ENCODE results near the gene JAG1.

Gene JAG1

DNA sequence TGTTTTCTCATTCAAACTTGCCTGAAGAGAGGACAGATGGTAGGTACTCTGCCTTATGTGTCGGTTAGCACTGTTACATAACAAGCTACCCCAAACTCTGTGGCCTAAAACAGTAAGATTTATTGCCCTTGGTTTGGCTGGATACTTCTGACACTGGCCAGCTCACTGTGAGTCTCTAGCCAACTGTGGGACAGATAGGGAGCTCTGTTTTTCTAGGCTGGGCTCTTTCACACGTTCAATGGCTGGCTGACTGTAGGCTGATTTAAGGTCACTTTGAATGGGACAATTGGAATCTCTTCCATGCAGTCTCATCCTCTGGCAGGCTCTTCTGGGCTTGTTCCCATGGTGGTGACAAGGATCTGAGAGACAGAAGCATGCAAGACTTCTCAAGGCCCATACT lies 39.4 kb upstream of the JAG1 start:
- Histone ChIP-seq H3K27me3 (ENCODE audit: insufficient read depth, low read length, poor library complexity) (peaks cover 5% of the 10 kb centered on the region), H3K79me2 (ENCODE audit: insufficient read depth, low read length) (no peaks in the 10 kb centered on the region), H3K4me2 (ENCODE audit: insufficient read depth, low read length) (no peak overlapping the region), H2AFZ (ENCODE audit: low read depth, low read length) (no peak overlapping the region), H3K27ac (ENCODE audit: low read length) (no peak overlapping the region), H3K4me1 (ENCODE audit: insufficient read depth, low read length) (no peaks in the 10 kb centered on the region), H3K9ac (ENCODE audit: low read depth, low read length) (no peak overlapping the region), H3K36me3 (ENCODE audit: insufficient read depth, low read length) (no peaks in the 10 kb centered on the region), H3K4me3 (ENCODE audit: low read depth in 1 of 2, low read length in 2 of 2) (no peak overlapping the region), H3K9me3 (ENCODE audit: insufficient read depth, low read length, severe bottlenecking) (no peaks in the 10 kb centered on the region), H4K20me1 (ENCODE audit: insufficient read depth, low read length) (no peaks in the 10 kb centered on the region)
- no peak for ATAC-seq (ENCODE audit: insufficient read depth, low read depth)
- no peak for TF ChIP-seq EZH2 (IDR thresholded peaks at IDR 0.05; ENCODE audit: borderline replicate concordance, low read depth, low read length, severe bottlenecking)
- no peak for DNase-seq

DNA sequence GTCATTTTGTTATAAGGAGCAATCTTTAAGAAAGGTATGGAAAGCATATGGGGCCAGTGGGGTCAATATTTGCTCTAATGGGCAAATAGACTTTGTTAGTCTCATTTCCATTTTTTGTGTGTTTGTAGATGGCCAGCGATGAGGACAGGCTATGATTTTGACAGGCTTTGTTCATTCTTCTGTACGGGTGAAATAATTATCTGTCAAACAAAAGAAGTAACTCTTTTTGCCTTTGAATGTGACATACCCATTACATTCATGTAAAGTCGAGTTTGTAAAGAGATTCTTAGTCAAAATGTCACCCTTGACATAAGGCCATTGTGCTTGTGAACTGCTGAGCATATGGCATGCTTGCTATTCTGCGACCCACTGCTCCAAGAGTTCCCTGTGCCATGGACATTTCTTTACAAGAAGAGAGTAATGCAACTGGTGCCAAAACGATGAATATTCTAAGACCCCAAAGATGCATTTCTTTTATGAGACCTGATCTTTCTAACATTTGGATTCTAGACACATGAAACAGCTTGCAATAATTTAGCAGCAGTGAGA lies 38.2 kb upstream of the JAG1 start:
- Histone ChIP-seq H3K4me1 (ENCODE audit: insufficient read depth, low read length) (no peaks in the 10 kb centered on the region), H3K4me3 (ENCODE audit: low read depth in 1 of 2, low read length in 2 of 2) (no peak overlapping the region)

DNA sequence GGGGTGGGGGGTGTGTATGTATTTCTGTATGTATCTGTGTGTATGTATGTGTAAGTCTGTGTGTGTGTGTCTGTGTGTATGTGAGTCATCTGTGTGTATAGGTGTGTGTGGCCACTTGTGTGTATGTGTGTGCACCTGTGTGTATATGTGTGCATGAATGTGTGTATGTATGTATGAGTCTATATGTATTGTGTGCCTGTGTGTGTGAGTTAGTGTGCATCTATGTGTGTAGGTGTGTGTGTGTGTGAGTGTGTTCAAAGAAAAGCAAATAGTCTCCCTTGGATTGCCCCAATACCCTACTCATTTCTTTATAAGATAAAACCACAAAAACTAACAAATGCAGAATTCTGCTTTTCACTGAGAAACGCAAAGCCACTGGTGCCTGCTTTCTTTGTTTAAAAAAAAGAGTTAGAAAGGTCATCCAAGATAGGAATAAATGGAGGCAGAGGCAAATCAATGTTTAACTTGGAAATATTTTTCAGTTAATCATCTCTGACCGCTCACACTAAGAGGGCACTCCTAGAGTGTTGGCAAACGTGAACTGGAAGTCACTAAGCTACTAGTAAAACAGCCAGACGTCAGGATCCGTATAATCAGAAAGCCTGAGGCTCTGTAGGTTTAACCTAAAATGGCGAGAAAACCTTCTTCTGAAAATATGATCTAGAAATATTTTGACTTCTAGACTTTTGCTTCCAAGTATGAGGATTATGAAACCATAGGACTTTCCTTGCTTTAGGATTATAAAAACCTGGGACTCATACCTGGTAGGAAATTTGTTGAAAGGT lies 37.4 kb upstream of the JAG1 start:
- Histone ChIP-seq H3K27ac (ENCODE audit: low read length) (no peak overlapping the region), H2AFZ (ENCODE audit: low read depth, low read length) (no peak overlapping the region), H3K9me3 (ENCODE audit: insufficient read depth, low read length, severe bottlenecking) (no peaks in the 10 kb centered on the region), H3K36me3 (ENCODE audit: insufficient read depth, low read length) (no peaks in the 10 kb centered on the region), H3K4me2 (ENCODE audit: insufficient read depth, low read length) (no peak overlapping the region), H3K79me2 (ENCODE audit: insufficient read depth, low read length) (no peaks in the 10 kb centered on the region), H3K4me3 (ENCODE audit: low read depth in 1 of 2, low read length in 2 of 2) (no peak overlapping the region), H3K4me1 (ENCODE audit: insufficient read depth, low read length) (no peaks in the 10 kb centered on the region), H4K20me1 (ENCODE audit: insufficient read depth, low read length) (no peaks in the 10 kb centered on the region), H3K9ac (ENCODE audit: low read depth, low read length) (no peak overlapping the region), H3K27me3 (ENCODE audit: insufficient read depth, low read length, poor library complexity) (peaks cover 5% of the 10 kb centered on the region)
- TF ChIP-seq EZH2 (IDR thresholded peaks at IDR 0.05; ENCODE audit: borderline replicate concordance, low read depth, low read length, severe bottlenecking): no peak
- TF ChIP-seq, protein P1, sequence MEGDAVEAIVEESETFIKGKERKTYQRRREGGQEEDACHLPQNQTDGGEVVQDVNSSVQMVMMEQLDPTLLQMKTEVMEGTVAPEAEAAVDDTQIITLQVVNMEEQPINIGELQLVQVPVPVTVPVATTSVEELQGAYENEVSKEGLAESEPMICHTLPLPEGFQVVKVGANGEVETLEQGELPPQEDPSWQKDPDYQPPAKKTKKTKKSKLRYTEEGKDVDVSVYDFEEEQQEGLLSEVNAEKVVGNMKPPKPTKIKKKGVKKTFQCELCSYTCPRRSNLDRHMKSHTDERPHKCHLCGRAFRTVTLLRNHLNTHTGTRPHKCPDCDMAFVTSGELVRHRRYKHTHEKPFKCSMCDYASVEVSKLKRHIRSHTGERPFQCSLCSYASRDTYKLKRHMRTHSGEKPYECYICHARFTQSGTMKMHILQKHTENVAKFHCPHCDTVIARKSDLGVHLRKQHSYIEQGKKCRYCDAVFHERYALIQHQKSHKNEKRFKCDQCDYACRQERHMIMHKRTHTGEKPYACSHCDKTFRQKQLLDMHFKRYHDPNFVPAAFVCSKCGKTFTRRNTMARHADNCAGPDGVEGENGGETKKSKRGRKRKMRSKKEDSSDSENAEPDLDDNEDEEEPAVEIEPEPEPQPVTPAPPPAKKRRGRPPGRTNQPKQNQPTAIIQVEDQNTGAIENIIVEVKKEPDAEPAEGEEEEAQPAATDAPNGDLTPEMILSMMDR (IDR thresholded peaks at IDR 0.05; ENCODE audit: borderline replicate concordance, extremely low read depth, low read length, poor library complexity, severe bottlenecking): no peak
- ATAC-seq (ENCODE audit: insufficient read depth, low read depth) (no peak), DNase-seq (no peak)

More for the DNA sequence above, 38.2 kb upstream of the JAG1 start:
- H3K27ac ChIP-seq (ENCODE audit: low read length): no peak overlapping the region
- H3K9ac ChIP-seq (ENCODE audit: low read depth, low read length): no peak overlapping the region
- ATAC-seq (ENCODE audit: insufficient read depth, low read depth) (no peak), DNase-seq (no peak)
- H3K9me3 ChIP-seq (ENCODE audit: insufficient read depth, low read length, severe bottlenecking): no peaks in the 10 kb centered on the region
- no peak overlapping the region for H3K4me2 ChIP-seq (ENCODE audit: insufficient read depth, low read length)
- H3K36me3 ChIP-seq (ENCODE audit: insufficient read depth, low read length): no peaks in the 10 kb centered on the region
- no peaks in the 10 kb centered on the region for H3K79me2 ChIP-seq (ENCODE audit: insufficient read depth, low read length)
- no peak overlapping the region for H2AFZ ChIP-seq (ENCODE audit: low read depth, low read length)
- no peaks in the 10 kb centered on the region for H4K20me1 ChIP-seq (ENCODE audit: insufficient read depth, low read length)
- H3K27me3 ChIP-seq (ENCODE audit: insufficient read depth, low read length, poor library complexity): peaks cover 5% of the 10 kb centered on the region
- TF ChIP-seq, protein P1 (IDR thresholded peaks at IDR 0.05; ENCODE audit: borderline replicate concordance, extremely low read depth, low read length, poor library complexity, severe bottlenecking): no peak
- TF ChIP-seq EZH2 (IDR thresholded peaks at IDR 0.05; ENCODE audit: borderline replicate concordance, low read depth, low read length, severe bottlenecking): no peak

DNA sequence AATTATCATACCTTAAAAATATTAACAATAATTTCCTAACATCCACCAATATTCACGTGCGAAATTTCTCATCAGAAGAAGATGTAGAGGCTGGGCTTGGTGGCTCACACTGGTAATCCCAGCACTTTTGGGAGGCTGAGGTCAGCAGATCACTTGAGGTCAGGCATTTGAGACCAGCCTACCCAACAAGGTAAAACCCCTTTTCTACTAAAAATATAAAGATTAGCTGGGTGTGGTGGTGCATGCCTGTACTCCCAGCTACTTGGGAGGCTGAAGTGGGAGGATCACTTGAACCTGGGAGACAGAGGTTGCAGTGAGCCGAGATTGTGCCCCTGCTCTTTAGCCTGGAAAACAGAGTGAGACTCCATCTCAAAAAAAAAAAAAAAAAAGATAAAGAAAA lies 36.1 kb upstream of the JAG1 start:
- no peak overlapping the region for H3K27ac ChIP-seq (ENCODE audit: low read length)
- H3K36me3 ChIP-seq (ENCODE audit: insufficient read depth, low read length): no peaks in the 10 kb centered on the region
- H3K27me3 ChIP-seq (ENCODE audit: insufficient read depth, low read length, poor library complexity): peaks cover 5% of the 10 kb centered on the region
- H2AFZ ChIP-seq (ENCODE audit: low read depth, low read length): no peak overlapping the region
- no peak overlapping the region for H3K4me3 ChIP-seq (ENCODE audit: low read depth in 1 of 2, low read length in 2 of 2)
- no peaks in the 10 kb centered on the region for H4K20me1 ChIP-seq (ENCODE audit: insufficient read depth, low read length)
- no peak for DNase-seq
- TF ChIP-seq EZH2 (IDR thresholded peaks at IDR 0.05; ENCODE audit: borderline replicate concordance, low read depth, low read length, severe bottlenecking): no peak
- TF ChIP-seq, protein P1 (IDR thresholded peaks at IDR 0.05; ENCODE audit: borderline replicate concordance, extremely low read depth, low read length, poor library complexity, severe bottlenecking): no peak
- H3K9me3 ChIP-seq (ENCODE audit: insufficient read depth, low read length, severe bottlenecking): no peaks in the 10 kb centered on the region
- H3K4me1 ChIP-seq (ENCODE audit: insufficient read depth, low read length): no peaks in the 10 kb centered on the region
- H3K79me2 ChIP-seq (ENCODE audit: insufficient read depth, low read length): no peaks in the 10 kb centered on the region
- no peak overlapping the region for H3K4me2 ChIP-seq (ENCODE audit: insufficient read depth, low read length)
- H3K9ac ChIP-seq (ENCODE audit: low read depth, low read length): no peak overlapping the region
- ATAC-seq (ENCODE audit: insufficient read depth, low read depth): no peak
